HG03457 (cell line): ENCODE results near the gene ANO7.

Source experiments
- ATAC-seq: cut with Tn5 transposase; IDR thresholded peaks from one replicate; pipeline ENCODE4 v1.9.1; 2021; ENCODE audit warnings: moderate number of reproducible peaks; ENCODE audit not compliant: unreplicated experiment

The ANO7 gene

DNA sequence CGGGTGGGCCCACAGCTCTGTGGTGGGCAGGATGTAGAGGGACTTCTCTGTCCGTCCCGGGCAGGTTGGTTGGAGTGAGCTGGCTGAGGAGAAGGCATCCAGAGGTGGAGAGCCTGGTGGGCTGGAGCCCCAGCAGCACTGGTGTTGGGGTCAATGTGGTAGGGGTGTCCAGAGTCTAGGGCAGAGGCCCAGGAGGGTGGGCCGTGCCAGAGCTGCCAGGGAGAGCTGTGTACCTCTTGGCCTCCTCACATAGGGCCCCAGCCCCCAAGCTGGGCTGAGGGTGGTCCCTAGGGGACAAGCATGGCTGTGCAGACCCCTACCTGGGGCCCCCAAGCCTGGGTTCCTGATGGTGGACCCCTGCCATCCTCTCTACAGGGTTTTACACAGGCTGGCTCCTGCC is 16.0 kb downstream of the ANO7 start:
- ATAC-seq: no peak

DNA sequence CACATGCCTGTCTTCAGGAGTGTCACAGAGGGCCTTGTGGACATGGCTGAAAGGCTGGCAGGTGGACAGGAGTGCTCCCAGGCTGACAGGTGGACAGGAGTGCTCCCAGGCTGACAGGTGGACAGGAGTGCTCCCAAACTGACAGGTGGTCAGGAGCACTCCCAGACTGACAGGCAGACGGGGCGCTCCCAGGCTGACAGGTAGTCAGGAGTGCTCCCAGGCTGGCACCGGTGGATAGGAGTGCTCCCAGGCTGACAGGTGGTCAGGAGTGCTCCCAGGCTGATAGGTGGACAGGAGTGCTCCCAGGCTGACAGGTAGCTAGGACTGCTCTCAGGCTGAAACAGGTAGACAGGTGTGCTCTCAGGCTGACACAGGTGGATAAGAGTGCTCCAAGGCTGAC is 16.6 kb downstream of the ANO7 start:
- ATAC-seq: no peak

DNA sequence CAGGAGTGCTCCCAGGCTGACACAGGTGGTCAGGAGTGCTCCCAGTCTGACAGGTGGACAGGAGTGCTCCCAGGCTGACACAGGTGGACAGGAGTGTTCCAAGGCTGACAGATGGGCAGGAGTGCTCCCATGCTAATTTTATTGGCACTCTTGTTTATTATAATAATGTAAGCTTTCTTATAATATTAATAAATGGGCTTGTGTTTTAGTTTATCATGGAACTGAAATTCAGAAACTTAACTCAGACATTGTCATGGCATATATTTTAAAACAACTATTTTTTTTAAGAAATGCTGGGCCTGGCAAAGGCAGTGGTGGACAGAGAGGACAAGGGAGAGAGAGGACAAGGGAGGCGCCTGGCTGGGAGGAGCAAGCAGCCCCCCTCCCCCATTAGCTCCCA is 18.7 kb downstream of the ANO7 start:
- no peak for ATAC-seq

DNA sequence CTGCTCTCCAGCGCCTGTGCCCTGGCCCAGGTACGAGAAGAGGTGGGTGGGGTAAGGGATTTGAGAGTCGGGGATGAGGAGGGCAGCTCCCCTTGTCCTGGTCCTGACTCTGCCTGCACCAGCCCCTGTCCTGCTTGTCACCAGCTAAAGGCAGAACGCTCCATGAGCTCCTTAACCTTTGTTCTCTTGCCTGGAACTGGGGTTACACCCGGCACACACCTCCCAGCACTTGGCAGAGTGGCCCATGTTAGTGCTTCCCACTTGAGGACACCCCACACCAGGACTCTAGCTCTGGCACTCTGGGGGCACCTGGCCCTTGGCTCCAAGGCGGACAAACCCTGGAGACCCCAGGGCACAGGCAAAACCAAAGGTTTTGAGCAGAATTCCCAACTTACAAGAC is 19.2 kb downstream of the ANO7 start:
- ATAC-seq: no peak

DNA sequence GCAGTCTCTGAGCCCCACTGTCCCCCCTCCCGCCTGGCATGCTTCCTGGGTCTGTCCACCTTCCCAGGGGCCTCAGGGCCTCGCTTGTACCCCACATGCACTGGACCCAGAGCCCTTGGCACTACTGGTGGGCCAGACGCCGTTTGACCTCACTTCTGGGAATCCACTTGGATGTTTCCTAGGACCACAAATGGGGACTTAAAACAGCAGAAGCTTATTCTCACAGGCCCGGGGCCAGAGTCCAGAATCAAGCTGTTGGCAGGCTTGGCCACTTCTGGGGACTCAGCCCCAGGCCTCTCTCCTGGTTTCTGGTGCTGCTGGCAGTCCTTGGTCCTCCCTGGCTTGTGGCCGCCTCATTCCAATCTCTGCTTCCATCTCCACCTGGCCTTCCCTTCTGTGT is 19.6 kb downstream of the ANO7 start:
- no peak for ATAC-seq

DNA sequence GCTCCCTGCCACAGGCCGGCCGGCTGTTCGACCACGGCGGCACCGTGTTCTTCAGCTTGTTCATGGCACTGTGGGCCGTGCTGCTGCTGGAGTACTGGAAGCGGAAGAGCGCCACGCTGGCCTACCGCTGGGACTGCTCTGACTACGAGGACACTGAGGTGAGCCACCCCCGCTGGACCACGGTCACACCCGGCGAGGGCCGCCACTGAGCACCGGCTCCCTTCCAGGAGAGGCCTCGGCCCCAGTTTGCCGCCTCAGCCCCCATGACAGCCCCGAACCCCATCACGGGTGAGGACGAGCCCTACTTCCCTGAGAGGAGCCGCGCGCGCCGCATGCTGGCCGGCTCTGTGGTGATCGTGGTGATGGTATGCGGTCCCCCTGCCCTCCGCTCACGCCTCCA is 20.8 kb downstream of the ANO7 start:
- no peak for ATAC-seq

DNA sequence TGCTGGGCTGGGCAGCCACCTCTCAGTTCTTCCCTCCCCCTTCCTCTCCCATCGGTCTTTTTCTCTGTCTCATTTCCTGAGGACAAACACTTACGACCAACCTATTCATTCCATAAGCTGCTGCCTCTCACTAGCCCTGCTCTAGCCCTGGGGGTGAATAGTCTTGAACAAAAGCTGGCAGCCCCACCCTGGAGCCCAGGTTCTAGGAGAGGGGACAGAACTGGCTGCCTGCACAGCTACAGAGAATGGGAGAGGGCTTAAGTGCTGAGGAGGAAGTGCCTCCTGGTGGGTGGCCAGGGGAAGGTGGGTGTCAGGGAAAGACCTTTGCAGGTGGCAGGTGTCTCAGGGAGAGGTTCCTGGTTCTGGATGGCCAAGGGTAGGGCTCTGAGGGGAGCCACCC is 22.8 kb downstream of the ANO7 start:
- no peak for ATAC-seq

DNA sequence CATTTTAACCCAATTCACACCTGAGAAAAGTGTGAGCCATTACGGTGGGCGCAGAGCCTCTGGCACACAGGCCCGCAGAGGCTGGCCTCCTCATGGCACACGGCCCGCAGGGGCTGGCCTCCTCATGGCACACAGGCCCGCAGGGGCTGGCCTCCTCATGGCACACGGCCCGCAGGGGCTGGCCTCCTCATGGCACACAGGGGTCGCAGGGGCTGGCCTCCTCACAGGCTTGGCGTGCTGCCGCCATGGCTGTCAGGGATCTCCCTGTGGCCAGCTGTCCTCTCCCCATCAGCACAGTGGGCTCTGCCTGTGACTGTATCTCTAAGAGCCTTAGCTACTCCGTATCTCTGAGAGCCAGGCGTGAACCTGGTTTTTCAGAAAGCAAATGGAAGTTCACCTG is 24.6 kb downstream of the ANO7 start:
- no peak for ATAC-seq

DNA sequence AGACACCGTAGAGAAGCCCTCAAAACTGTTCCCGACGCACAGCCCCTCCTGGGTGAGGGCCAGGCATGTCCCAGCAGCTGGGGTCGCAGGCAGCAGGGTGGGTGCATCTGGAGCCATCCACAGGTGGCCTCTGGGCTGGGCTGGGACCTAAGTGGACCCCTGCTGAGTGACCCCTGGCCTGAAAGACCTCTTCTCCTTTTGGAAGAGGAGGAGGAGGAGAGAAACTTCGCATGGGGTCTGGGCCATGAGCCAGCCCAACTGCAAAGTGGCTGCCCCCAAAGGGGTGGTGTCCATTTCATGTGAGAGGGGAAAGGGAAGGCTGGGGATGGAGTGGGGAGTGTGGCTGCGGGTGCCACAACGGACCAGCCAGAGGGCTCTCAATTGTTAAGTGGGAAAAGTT is 25.1 kb downstream of the ANO7 start:
- no peak for ATAC-seq

DNA sequence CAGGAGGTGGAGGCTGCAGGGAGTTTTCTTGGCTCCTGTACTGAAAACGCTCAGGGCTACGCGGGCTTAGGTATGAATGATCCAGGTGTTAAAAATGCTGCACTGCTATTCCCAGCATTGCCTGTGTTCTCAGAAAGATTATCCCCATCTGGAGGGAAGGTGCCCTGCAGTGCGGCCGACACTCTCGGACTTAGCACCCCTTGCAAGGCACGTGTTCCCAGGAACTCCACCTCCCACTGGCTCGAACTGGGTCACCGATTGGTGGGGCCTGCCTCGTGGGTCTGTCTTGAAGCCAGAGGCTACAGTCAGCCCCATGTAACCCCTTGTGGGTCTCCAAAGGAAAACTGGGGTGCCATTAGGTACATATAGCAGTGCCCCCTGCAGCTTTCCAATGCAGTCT is 25.7 kb downstream of the ANO7 start:
- ATAC-seq: no peak

DNA sequence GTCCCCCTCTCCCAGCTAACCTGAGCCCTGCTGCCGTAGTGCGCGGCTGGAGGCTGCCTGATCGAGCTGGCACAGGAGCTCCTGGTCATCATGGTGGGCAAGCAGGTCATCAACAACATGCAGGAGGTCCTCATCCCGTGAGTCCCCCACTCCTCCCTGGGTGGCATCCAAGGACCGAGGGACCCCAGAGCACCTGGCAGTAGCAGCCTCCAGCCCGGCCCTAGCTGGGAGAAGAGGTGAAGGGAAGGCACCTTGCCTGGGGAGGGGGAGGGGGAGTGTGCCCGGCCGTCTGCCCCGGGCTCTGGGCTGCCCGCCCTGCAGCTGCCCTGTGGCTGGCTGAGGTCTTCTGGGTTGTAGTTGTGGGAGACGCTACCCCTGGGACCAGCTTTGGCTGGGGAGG is 26.3 kb downstream of the ANO7 start:
- ATAC-seq: no peak

DNA sequence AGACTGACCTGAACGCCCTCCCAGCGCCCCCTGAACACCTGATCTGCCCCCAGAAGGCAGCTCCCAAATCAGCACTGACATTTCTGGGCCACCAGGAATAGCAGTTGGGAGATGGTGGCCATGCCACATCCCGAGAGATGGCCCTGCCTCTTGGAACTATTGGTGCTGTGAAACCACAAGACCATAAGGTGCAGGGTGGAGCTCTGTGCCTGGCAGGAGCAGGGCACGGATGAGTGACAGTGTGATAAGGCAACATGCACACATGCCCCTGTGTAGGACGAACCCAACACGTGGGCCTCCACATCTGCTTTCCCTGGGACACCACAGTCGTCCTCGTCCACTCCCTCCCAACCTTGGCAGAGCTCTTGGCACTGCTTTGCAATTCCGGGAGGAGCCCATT is 26.9 kb downstream of the ANO7 start:
- no peak for ATAC-seq

DNA sequence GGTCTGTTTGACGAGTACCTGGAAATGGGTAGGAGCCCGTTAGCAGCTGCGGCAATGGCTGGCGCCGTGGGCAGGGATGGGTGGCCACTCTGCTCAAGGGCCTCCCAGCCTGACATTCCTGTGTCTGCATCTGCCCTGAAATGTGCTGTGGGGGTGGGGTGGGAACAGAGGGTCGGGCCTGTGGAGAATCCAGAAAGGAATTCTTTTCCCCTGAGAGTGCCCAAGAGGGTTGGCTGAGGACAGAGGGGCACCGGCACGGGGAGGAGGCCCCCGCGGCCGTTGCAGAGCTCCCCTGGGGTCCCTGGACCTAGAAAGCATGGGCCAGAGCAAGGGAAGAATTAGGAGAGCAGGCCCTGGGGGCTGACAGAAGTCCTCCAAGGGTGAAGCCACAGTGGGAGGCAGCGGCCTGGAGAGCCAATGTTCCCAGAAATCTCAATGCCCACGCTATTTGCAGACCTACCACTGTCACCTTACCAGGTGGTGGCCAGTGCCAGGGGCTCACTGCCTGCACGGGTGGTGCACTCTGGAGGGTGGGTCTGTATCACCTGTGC is 27.8 kb downstream of the ANO7 start:
- no peak for ATAC-seq

DNA sequence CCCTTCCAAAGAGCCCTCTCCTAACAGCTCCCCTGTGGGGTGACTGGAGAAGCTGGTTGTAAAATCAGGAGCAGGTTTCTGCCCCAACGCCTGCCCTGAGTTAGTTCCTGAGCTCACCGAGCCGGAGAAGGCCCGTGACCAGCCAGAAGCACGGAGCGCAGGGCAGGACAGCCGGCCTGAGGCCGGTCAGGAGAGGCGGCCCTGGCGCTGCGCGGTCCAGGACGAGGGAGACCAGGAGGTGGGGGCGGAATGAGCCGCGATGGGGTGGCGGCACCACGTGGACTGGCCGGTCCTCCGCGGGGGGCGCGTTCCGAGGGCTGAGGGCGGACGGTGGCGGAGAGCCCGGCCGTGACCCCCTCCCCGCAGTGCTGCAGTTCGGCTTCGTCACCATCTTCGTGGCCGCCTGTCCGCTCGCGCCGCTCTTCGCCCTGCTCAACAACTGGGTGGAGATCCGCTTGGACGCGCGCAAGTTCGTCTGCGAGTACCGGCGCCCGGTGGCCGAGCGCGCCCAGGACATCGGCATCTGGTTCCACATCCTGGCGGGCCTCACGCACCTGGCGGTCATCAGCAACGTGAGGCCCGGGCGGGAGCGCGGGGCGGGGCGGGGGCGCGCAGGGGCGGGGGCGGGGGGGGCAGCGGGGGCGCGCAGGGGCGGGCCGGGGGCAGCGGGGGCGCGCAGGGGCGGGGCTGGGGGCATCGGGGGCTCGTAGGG is 29.0 kb downstream of the ANO7 start:
- ATAC-seq: no peak

DNA sequence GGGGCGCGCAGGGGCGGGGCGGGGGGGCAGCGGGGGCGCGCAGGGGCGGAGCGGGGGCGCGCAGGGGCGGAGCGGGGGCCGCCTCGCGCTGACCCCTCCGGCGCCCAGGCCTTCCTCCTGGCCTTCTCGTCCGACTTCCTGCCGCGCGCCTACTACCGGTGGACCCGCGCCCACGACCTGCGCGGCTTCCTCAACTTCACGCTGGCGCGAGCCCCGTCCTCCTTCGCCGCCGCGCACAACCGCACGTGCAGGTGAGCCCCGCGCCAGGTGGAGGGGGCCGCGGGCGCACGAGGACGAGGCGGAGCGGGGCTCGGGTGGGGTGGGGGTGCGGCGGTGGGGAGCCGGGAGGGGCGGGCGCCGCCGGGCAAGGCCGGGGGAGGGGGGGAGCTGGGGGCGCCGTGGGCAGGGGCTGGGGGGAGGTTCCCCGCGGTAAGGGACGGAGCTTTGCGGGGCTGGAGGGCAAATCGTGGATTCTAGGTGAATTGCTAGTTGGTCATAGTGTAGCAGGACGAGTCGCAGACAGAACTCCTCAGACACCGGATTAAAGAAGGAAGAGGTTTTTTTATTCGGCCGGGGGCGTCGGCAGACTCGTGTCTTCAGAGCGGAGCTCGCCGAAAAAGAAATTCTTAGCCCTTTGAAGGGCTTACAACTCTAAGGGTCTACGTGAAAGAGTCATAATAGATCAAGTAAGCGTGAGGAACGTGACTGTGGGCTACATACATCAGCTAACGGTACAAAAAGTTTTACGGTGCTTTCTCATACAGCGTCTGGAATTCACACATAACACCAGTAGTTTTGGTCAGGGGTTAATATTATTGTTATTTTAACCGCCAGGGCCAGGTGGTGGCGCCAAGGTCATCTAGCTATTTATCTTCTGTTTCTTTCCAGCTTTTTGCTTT is 29.9 kb downstream of the ANO7 start:
- ATAC-seq: no peak

DNA sequence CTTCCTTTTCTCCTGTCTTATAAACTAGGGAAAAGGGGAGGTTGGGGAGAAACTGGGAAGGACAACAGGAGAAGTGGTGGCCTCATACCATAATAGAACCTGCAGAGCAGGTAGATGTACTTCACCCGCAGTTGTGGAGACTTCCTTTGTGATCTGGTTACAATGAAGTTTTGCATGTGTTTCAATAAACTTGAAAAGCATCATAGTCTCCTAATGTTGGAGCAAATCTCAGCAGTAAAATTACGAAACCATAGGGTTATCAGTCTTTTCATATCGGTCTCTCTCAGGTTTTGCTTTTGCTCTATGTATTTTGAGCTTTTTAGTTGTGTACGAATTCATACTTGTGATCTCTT is 30.5 kb downstream of the ANO7 start:
- no peak for ATAC-seq

DNA sequence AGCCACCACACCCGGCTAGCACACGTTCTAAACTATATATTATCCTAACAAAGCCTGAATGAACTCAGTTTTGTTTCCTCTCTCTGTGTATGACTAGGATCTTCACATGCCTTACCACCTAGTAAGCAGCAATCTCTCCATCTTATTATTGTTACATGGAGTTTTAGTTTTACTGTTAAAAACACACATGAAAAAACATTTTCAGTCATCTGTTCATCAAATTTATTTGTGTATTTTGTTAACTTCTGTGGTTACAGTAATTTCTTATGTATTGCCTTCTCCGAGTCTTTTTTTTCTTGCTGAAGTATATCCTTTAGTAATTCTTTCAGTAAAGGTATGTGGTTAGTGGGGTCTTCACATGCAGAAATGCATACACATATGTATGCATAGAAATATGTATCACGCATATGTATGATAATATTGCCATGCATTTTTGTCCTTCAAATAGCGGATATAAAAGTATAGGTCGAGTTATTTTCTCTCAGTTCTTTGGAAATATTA is 31.4 kb downstream of the ANO7 start:
- no peak for ATAC-seq

DNA sequence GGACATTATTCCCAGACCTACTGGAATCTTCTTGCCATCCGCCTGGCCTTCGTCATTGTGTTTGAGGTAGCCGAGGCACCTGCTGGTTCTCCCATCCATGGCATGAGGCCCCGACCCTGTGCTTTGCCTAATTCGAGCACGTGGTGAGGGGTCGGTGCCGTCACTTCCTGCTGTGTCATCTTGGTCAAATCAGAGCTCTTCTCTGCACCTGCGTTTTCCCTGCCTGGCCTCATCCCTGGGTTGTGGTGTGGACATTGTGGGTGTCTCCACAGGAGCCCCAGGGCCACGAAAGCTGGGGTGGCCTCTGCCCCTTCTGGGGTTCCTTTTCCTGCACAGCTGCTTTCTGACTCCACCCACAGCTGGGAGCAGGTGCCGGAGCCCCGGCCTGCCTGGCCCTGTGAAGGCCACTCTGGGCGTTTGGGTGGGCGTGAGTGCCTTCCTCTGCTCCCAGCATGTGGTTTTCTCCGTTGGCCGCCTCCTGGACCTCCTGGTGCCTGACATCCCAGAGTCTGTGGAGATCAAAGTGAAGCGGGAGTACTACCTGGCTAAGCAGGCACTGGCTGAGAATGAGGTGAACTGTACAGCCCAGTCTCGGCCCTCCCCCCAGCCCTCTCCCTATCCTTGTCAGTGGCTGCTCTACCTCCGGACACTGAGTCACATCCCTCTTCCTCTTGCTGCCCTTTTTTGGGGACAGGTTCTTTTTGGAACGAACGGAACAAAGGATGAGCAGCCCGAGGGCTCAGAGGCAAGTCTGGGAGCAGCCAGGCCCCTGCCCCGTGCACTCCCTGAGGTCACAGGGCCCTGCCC is 34.9 kb downstream of the ANO7 start:
- ATAC-seq: no peak

DNA sequence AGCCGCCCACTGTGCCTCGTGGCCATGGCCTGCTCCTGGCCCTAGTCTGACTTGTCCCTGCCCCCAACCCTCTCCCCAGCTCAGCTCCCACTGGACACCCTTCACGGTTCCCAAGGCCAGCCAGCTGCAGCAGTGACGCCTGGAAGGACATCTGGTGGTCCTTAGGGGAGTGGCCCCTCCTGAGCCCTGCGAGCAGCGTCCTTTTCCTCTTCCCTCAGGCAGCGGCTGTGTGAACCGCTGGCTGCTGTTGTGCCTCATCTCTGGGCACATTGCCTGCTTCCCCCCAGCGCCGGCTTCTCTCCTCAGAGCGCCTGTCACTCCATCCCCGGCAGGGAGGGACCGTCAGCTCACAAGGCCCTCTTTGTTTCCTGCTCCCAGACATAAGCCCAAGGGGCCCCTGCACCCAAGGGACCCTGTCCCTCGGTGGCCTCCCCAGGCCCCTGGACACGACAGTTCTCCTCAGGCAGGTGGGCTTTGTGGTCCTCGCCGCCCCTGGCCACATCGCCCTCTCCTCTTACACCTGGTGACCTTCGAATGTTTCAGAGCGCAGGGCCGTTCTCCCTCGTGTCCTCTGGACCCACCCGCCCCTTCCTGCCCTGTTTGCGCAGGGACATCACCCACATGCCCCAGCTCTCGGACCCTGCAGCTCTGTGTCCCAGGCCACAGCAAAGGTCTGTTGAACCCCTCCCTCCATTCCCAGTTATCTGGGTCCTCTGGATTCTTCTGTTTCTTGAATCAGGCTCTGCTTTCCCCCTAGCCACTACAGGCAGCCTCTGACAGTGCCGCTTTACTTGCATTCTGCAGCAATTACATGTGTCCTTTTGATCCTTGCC is 35.8 kb downstream of the ANO7 start:
- no peak for ATAC-seq

DNA sequence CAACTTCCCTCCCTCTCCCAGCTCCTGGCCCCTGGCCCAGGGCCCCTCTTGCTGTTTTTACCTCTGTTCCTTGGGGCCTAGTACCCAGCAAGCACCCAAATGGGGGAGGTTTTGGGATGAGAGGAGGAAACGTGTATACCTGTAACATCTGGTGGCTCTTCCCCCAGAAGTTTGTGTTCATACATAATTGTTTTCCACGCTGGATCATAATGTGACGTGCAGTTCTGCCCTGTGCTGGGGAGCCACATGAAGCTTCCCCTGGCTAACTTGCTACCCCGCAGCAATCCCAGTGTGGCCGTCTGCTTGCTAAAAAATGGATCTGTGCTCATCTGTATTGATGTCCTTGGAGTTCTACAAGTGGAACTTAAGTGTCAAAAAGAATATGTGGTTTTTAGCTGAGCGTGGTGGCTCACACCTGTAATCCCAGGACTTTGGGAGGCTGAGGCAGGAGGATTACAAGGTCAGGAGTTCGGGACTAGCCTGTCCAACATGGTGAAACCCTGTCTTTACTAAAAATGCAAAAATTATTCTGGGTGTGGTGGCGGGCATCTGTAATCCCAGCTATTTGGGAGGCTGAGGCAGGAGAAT is 36.5 kb downstream of the ANO7 start:
- ATAC-seq: no peak
